ENCODE results near the gene DLGAP1.

GRCh38 chr18:4406856-4407255, 48.3 kb downstream of the DLGAP1 start:
- TF ChIP-seq CTCF (conservative IDR thresholded peaks at IDR 0.05; ENCODE audit: low read depth, low read length), result no peak
- no peak for TF ChIP-seq POLR2A (IDR thresholded peaks at IDR 0.05; ENCODE audit: low read depth, low read length)
- no peak for TF ChIP-seq MAFK (IDR thresholded peaks at IDR 0.05; ENCODE audit: low read depth, low read length)
- no peak for TF ChIP-seq RAD21 (IDR thresholded peaks at IDR 0.05; ENCODE audit: low read length)
- TF ChIP-seq MAZ (IDR thresholded peaks at IDR 0.05; ENCODE audit: borderline replicate concordance, low read depth, low read length), result no peak
- no peak for TF ChIP-seq RFX5 (IDR thresholded peaks at IDR 0.05; ENCODE audit: low read depth, low read length)
- TF ChIP-seq CHD1 (IDR thresholded peaks at IDR 0.05; ENCODE audit: low read depth, low read length), result no peak
- no peak for TF ChIP-seq ELK1 (IDR thresholded peaks at IDR 0.05; ENCODE audit: borderline replicate concordance, low read depth, low read length)
- no peak for TF ChIP-seq NFE2L2 (IDR thresholded peaks at IDR 0.05; ENCODE audit: low read depth, low read length)
- no peak for TF ChIP-seq MXI1 (IDR thresholded peaks at IDR 0.05; ENCODE audit: borderline replicate concordance, low read depth, low read length)
